Measurements from ENCODE around the gene LMF1.

Gene LMF1

GRCh38 chr16:924063-924462 is 46.7 kb downstream of the LMF1 start:
- DNase-seq, result no peak

- no peak for DNase-seq
Observed at GRCh38 chr16:923184-923583, 47.6 kb downstream of the LMF1 start.

GRCh38 chr16:922051-922450 is 48.7 kb downstream of the LMF1 start:
- DNase-seq, result no peak

GRCh38 chr16:921321-921905 is 49.4 kb downstream of the LMF1 start:
- no peak for DNase-seq

GRCh38 chr16:920717-921116 is 50.1 kb downstream of the LMF1 start:
- no peak for DNase-seq

- DNase-seq, result no peak
Observed at GRCh38 chr16:920051-920681, 50.6 kb downstream of the LMF1 start.

GRCh38 chr16:919658-920050 is 51.1 kb downstream of the LMF1 start:
- DNase-seq, result no peak

GRCh38 chr16:918741-919657 is 51.8 kb downstream of the LMF1 start:
- no peak for DNase-seq

GRCh38 chr16:918068-918467 is 52.7 kb downstream of the LMF1 start:
- no peak for DNase-seq

GRCh38 chr16:917591-918061 is 53.2 kb downstream of the LMF1 start:
- DNase-seq, result no peak

- DNase-seq, result no peak
Observed at GRCh38 chr16:916035-916799, 54.6 kb downstream of the LMF1 start.

- DNase-seq, result no peak
Observed at GRCh38 chr16:915546-915945, 55.2 kb downstream of the LMF1 start.

- no peak for DNase-seq
Observed at GRCh38 chr16:914440-914839, 56.3 kb downstream of the LMF1 start.

- DNase-seq, result no peak
Observed at GRCh38 chr16:913817-914439, 56.9 kb downstream of the LMF1 start.

- DNase-seq, result no peak
Observed at GRCh38 chr16:912684-913613, 57.8 kb downstream of the LMF1 start.

GRCh38 chr16:912322-912683 is 58.5 kb downstream of the LMF1 start:
- no peak for DNase-seq

- no peak for DNase-seq
Observed at GRCh38 chr16:911604-912321, 59.0 kb downstream of the LMF1 start.

GRCh38 chr16:911101-911500 is 59.7 kb downstream of the LMF1 start:
- no peak for DNase-seq

GRCh38 chr16:910181-910580 is 60.6 kb downstream of the LMF1 start:
- DNase-seq, result no peak

- no peak for DNase-seq
Observed at GRCh38 chr16:909281-910000, 61.3 kb downstream of the LMF1 start.
